Pancreas (tissue), 10 donors: ENCODE data around the gene SLCO2A1. TPM values are rescaled to one million over a fixed set of nuclear protein-coding genes. Genes with fewer than 3 reads are reported as not detected.

Experiments used
- ATAC-seq, 4 donors: fragments of 200-7000 bp; cut with Tn5 transposase; one replicate each; pipeline versions ENCODE4 v1.8.0 to v1.9.1; 2020; ENCODE audit warnings: mild to moderate bottlenecking in 4 of 4, moderate library complexity in 4 of 4
- DNase-seq, 6 donors: peaks; one replicate each; pipeline ENCODE4 v3.0.0-alpha.2; 2020
- FAIRE-seq: peaks from 2 replicates; lab custom pipeline; 2012; peaks lifted over from hg19 to GRCh38; lab: Jason Lieb, UNC
- H3K27ac ChIP-seq, 4 donors: fragments of 200-600 bp; sonication (generic); 1 replicate in 3 of 4; 2 replicates in 1 of 4; pipeline versions ENCODE4 v1.5.0 to v1.8.0; 2020
- H3K27me3 ChIP-seq, 4 donors: fragments of 200-600 bp; one replicate each; pipeline ENCODE4 v1.8.0; 2021
- H3K36me3 ChIP-seq, 3 donors: fragments of 200-600 bp; sonication (generic) in 1 of 3; one replicate each; pipeline versions ENCODE4 v1.5.0 to v1.8.0; 2020 to 2021
- H3K4me1 ChIP-seq, 3 donors: fragments of 200-600 bp; one replicate each; pipeline ENCODE4 v1.8.0; 2021
- H3K4me3 ChIP-seq, 4 donors: fragments of 200-600 bp; sonication (generic) in 2 of 4; one replicate each; pipeline versions ENCODE4 v1.5.0 to v1.8.0; 2020 to 2021
- H3K9me3 ChIP-seq, 4 donors: fragments of 200-600 bp; one replicate each; pipeline ENCODE4 v1.8.0; 2021
- CTCF ChIP-seq, 4 donors: fragments of 200-600 bp; sonication (generic) in 3 of 4; IDR thresholded peaks; one replicate each; pipeline versions ENCODE4 v1.5.0 to v1.8.0; 2021; ENCODE audit warnings: antibody characterized with exemption in 4 of 4
- WGBS, 2 donors: extraction: QIAGEN DNeasy Blood & Tissue Kit; methylation state at CpG; one replicate each; pipeline ENCODE4 v1.1.7; 2013; 5-methylcytosine and 5-hydroxymethylcytosine counted together
- intact Hi-C, 3 donors: fragments of 100-400 bp; cut with DNase I; formaldehyde crosslinking; loops; one replicate each; pipeline versions ENCODE4 v1.11.1 to v1.14.2; 2022
- polyA plus RNA-seq, 2 donors: library from polyadenylated mRNA; stranded (reverse); fragments of 200-250 nt; gene quantifications; one replicate each; pipeline ENCODE4 v1.2.3, GENCODE V29; 2013
- total RNA-seq, 6 donors: library from RNA; stranded (reverse); fragmentation: NEBNext Ultra II Directional in 4 of 6; extraction: Animal tissue kit (Norgen Biotek cat#: 25700) in 4 of 6; gene quantifications; one replicate each; pipeline versions ENCODE4 v1.2.1 to v1.2.4, GENCODE V29; 2021 to 2023
- donor health status: healthy with polysubstance abuse.
- donor health status: DM: no; HTN: no; CAD: no; lungs with moderate emphysema.
- donor health status: DM: no; HTN: no; CAD: no.
- donor health status: control.
- donor health status: control.
- donor health status: Bipolar disorder and iron deficiency.
- donor health status: DM: yes; HTN: yes; CAD: no.
- donor health status: DM: no; HTN: no; CAD: no.
- donor health status: DM: no; HTN: no; CAD: no.
- donor health status: DM: yes; HTN: yes; CAD: no.

The SLCO2A1 gene
- total and polyA plus RNA-seq, 8 donors = 4.6 to 17.5 (median 10.4) TPM

GRCh38 chr3:133917144-133917543 lies 112.6 kb downstream of the SLCO2A1 start:
- H3K36me3 ChIP-seq = no peaks in the 10 kb centered on the region
- intact Hi-C loops = no loop called here
- peaks cover 0 to 16% (median 0%) of the 10 kb centered on the region in 4 donors for H3K27me3 ChIP-seq
- ATAC-seq (no peak), DNase-seq (no peak), FAIRE-seq (no peak)
- no peak for TF ChIP-seq CTCF (IDR thresholded peaks at IDR 0.05)
- H3K4me3 ChIP-seq = no peak overlapping the region
- no peaks in the 10 kb centered on the region for H3K4me1 ChIP-seq
- no peak overlapping the region for H3K27ac ChIP-seq
- H3K9me3 ChIP-seq = no peaks in the 10 kb centered on the region

GRCh38 chr3:133915685-133916658 lies 113.8 kb downstream of the SLCO2A1 start:
- no peak overlapping the region for H3K4me3 ChIP-seq
- H3K27ac ChIP-seq = no peak overlapping the region
- H3K27me3 ChIP-seq = peaks cover 0 to 16% (median 0%) of the 10 kb centered on the region in 4 donors
- no peaks in the 10 kb centered on the region for H3K9me3 ChIP-seq
- H3K4me1 ChIP-seq = no peaks in the 10 kb centered on the region
- no peak for TF ChIP-seq CTCF (IDR thresholded peaks at IDR 0.05)
- H3K36me3 ChIP-seq = no peaks in the 10 kb centered on the region
- WGBS, 2 donors = 72% methylated on average over 10 of the region's 10 CpGs
- FAIRE-seq = no peak
- DNase-seq = no peak
- intact Hi-C loops = no loop called here
- peak in 1 of 4 donors; percentile 46 for ATAC-seq

GRCh38 chr3:133914839-133915600 lies 114.7 kb downstream of the SLCO2A1 start:
- no peak for DNase-seq
- Histone ChIP-seq H3K4me3 (no peak overlapping the region), H3K9me3 (no peaks in the 10 kb centered on the region), H3K27me3 (peaks cover 0 to 16% (median 0%) of the 10 kb centered on the region in 4 donors), H3K36me3 (no peaks in the 10 kb centered on the region), H3K27ac (no peak overlapping the region), H3K4me1 (no peaks in the 10 kb centered on the region)
- no peak for ATAC-seq
- FAIRE-seq = no peak
- TF ChIP-seq CTCF (IDR thresholded peaks at IDR 0.05) = no peak
- intact Hi-C loops = no loop called here
- WGBS, 2 donors = 80 to 81% methylated on average over 12 of the region's 12 CpGs

GRCh38 chr3:133910422-133910821 lies 119.3 kb downstream of the SLCO2A1 start:
- FAIRE-seq (no peak), DNase-seq (no peak), ATAC-seq (no peak)
- Histone ChIP-seq H3K9me3 (no peaks in the 10 kb centered on the region), H3K27ac (no peak overlapping the region), H3K4me3 (no peak overlapping the region), H3K4me1 (no peaks in the 10 kb centered on the region), H3K27me3 (peaks cover 0 to 4% (median 0%) of the 10 kb centered on the region in 4 donors), H3K36me3 (no peaks in the 10 kb centered on the region)
- WGBS, 2 donors = 63 to 70% methylated on average over 2 of the region's 2 CpGs
- intact Hi-C loops = no loop called here
- no peak for TF ChIP-seq CTCF (IDR thresholded peaks at IDR 0.05)
